Motor neuron (in vitro differentiated cells): ENCODE measurements around the gene HOXD10. TPM values are rescaled to one million over a fixed set of nuclear protein-coding genes. Genes with fewer than 3 reads are reported as not detected.

Experiments used
- ATAC-seq, 8 experiments: fragments of 200-7000 bp; cut with Tn5 transposase; replicated peaks in 6 of 8; 2 replicates each; pipeline ENCODE4 v1.8.0; 2021; ENCODE audit warnings: mild to moderate bottlenecking in 8 of 8, moderate library complexity in 8 of 8
- H3K27ac ChIP-seq, 2 donors: fragments of 250-450 bp; sonication (Bioruptor Pico); 2 replicates each; pipeline ENCODE4 v1.9.0; 2021; ENCODE audit warnings: antibody characterized with exemption in 2 of 2, mild to moderate bottlenecking in 2 of 2, moderate library complexity in 1 of 2
- H3K4me1 ChIP-seq, 2 donors: fragments of 250-450 bp; sonication (Bioruptor Pico); replicated peaks in 1 of 2; 2 replicates each; pipeline ENCODE4 v1.6.1; 2021; ENCODE audit warnings: antibody characterized with exemption in 2 of 2, mild to moderate bottlenecking in 2 of 2, moderate library complexity in 1 of 2
- H3K4me3 ChIP-seq, 5 donors: fragments of 250-450 bp; sonication (Bioruptor Pico); 2 replicates each; pipeline ENCODE4 v1.9.0; 2021; ENCODE audit warnings: antibody characterized with exemption in 5 of 5, mild to moderate bottlenecking in 5 of 5, moderate library complexity in 4 of 5
- WGBS, 10 experiments: fragments of 450-650 bp; shearing (Covaris generic); methylation state at CpG; one replicate each; pipeline ENCODE4 v1.0.0; 2022; 5-methylcytosine and 5-hydroxymethylcytosine counted together
- in situ Hi-C, 9 experiments: fragments of 400-800 bp; cut with MboI; loops; one replicate each; pipeline ENCODE4 v1.15.0; 2021; ENCODE audit warnings: low sequenced_read_pairs in 9 of 9, low pct_unique_long_range_greater_than_20kb in 2 of 9; ENCODE audit not compliant: unreplicated experiment in 9 of 9
- total RNA-seq, 8 experiments: library from RNA; unstranded; fragments of 300-600 nt; gene quantifications; 2 replicates each; pipeline versions ENCODE4 v1.2.3 to v1.2.4, GENCODE V29; 2022

The HOXD10 gene
- total RNA-seq, 8 experiments from 2014 or later: 0.11 to 22.3 (median 0.61) TPM; not detected in 2

DNA sequence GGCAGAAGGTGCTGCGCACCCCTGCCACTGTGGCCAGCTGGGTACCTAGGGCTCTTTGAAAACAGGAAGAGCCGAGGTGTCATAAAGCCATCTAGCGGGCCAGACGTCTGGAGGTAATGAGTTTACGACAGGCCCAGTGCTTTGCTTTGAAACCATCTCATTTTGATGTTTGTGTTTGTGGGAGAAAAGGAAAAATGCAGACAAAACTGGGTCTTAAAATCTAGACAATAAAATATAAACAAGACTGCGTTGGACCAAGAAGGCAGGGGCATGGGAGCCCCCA, 9.1 kb downstream of the HOXD10 start:
- no peak for ATAC-seq
- Histone ChIP-seq H3K27ac (no peak overlapping the region), H3K4me3 (no peak overlapping the region), H3K4me1 (peaks cover 16 to 21% of the 10 kb centered on the region in 2 donors)
- in situ Hi-C loops: loop anchor here (5.0 to 25.0 kb wide), 14 partner anchors 337 to 1637 kb away; no protein-coding TSS in a partner anchor
- 58 to 100% (median 75%) methylated on average over 1 to 5 of the region's 6 CpGs; no CpG with 5 or more reads in 2 of the 10 experiments for WGBS, 10 experiments

DNA sequence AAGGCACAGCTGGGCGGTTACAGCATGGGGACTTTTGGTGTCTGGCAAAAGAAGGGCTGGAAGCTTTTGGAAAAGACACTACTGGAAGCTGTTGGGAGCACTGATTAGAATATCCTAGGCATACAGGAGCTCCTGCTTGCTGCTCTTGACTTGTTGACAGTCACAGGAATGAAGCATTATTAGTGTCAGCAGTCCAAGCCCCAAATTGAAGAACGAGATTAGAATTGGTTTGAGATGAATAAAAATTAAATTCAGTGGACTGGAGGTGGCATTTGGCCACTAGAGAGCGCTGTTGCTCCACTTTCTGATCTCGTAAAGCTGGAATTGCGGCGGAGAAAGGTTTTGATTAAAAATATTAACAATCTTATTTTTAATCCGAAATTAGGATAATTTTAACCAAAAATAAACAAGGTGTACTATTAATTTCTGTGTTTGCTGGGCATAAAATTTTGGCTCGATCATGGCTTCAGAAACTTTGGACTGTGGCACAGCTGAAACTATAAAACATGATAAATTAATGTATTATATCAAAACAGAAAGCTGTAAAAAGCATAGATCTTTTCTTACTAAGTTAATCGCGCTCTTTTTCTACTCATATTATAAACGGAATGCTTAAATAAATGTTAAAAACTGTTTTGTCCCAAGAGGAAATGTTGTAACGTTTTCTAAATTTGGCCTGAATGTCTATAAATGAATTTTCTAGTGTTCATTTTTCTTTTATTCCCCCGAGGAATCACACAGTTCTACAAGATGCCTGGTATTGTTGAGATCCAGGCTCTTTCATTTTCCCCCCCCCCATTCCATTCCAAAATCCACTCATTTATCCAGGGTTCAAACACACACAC, 10.6 kb downstream of the HOXD10 start:
- H3K4me3 ChIP-seq: peak overlapping the region; percentile 55 to 99 (median 80)
- no peak for ATAC-seq
- H3K27ac ChIP-seq: no peak overlapping the region
- H3K4me1 ChIP-seq: peaks cover 16 to 21% of the 10 kb centered on the region in 2 donors
- 1 to 17% (median 9%) methylated on average over 10 to 13 of the region's 13 CpGs for WGBS, 10 experiments
- in situ Hi-C loops: loop anchor here (5.0 to 25.0 kb wide), 14 partner anchors 335 to 1635 kb away; no protein-coding TSS in a partner anchor

DNA sequence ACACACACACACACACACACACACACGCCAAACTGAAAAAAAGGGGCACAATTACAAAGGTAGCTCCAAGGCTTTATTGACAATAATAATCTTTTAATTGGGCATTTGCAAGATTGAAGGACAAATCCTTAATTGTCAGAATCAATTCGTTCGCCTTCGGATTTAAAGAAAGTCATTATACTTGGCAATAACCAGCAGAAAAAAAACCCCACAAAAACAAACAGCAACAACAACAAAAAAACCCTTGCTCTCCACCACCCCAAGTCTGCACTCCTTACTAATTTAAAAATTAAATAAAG, 11.1 kb downstream of the HOXD10 start:
- Histone ChIP-seq H3K4me1 (peaks cover 16 to 22% of the 10 kb centered on the region in 2 donors), H3K4me3 (peak overlapping the region; percentile 55 to 99 (median 80)), H3K27ac (peak overlapping the region; percentile 94 to 100)
- no peak for ATAC-seq
- WGBS, 10 experiments: 0 to 88% (median 39%) methylated on average over 1 to 4 of the region's 4 CpGs; no CpG with 5 or more reads in 3 of the 10 experiments
- in situ Hi-C loops: loop anchor here (5.0 to 25.0 kb wide), 14 partner anchors 335 to 1635 kb away; no protein-coding TSS in a partner anchor

DNA sequence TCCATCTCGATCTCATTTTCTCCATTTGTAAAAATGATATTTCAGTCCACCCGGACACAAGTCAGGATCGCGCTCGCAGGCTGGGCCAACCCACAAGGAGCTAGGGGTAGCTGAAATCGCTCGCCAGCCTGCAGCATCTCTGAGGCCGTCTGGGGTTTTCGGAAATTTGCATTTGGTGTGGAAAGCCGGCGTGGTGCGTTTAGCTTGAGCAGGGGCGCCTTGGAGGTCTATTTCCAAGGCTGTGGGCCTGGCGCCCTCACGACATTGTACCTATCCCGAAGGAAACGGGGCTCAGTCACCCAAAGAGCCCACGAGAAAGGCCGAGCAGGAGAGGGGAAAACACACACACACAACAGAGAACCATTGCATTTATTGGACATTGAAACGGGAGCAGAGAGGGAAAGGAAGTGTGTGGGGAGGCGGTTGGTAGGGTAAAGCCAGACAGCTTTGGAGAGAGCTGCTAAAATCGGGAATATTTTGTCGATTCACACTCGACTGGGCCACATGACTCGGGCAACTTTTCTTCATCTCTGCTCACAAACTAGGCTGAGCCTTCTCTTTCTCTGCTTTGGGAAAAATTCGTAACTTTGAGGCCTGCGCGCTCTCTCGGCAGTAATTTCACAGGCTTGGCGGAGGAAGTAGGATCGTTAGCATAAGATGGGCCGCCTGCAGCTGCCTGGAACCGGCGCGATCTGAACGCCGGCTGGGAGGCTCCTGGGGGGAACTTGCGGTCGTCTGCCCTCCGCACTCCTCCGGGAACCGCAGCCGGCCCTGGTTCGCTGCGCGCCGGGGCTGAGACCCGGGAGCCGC, 11.8 kb downstream of the HOXD10 start:
- peak overlapping the region; percentile 55 to 99 (median 80) for H3K4me3 ChIP-seq
- H3K27ac ChIP-seq: peak overlapping the region; percentile 94 to 100
- in situ Hi-C loops: loop anchor here (5.0 to 25.0 kb wide), 14 partner anchors 334 to 1634 kb away; no protein-coding TSS in a partner anchor
- WGBS, 10 experiments: 0 to 77% (median 9%) methylated on average over 1 to 19 of the region's 49 CpGs
- peak; percentile 2 to 38 (median 17) for ATAC-seq
- H3K4me1 ChIP-seq: peaks cover 19 to 28% of the 10 kb centered on the region in 2 donors

DNA sequence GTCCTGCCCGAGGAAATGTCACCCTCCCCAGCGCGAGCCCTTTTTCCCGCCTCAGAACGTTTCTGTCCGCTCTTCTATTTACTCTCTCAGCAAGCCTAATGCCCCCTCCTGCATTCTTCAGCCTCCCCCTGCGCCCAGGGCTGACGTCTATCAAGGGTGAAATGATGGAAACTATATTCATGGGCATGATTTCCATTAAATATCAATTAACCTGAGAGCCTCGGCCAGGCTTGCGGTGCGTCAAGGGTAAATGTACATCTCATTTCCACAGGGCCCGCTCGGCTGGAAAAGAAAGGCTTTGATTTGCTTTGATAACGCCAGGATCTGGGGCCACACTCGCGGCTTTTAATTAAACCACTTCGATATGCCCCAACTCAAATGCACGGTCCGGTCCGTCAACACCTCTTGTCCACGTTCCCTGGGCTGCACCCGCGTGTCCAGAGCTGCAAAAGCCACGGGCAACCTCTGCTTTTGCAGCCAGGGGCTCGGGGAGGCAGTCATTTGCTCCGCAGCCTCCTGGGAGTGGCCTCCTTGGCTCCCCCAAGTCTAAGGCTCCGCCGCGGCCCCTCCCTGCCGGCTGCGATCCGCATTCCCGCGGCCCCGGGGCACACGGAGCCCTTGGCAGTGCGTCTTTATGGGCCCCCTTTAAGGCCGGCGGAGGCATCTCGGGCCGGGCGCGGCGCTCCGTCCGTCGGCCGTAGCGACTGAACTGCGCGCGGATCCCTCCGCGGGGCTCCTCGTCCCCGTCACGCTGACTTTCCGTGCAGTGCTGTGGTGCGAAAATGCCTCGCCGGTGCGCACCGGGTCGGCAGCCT, 12.6 kb downstream of the HOXD10 start, which contains the start of gene HOXD8:
Gene HOXD8 (plus strand): TSS at position 724 of the 815 bp plus-strand sequence. CDS start 662 bp downstream, outside the sequence.
- Histone ChIP-seq H3K4me1 (peaks cover 26 to 29% of the 10 kb centered on the region in 2 donors), H3K4me3 (peak within 1 kb of the TSS; percentile 55 to 99 (median 80)), H3K27ac (peak within 1 kb of the TSS; percentile 94 to 100)
- WGBS, 10 experiments: 0 to 30% (median 1%) methylated on average over 2 to 25 of the region's 64 CpGs; no CpG with 5 or more reads in 3 of the 10 experiments
- peak; percentile 24 to 62 (median 54) for ATAC-seq
- in situ Hi-C loops: loop anchor here (5.0 to 25.0 kb wide), 14 partner anchors 333 to 1633 kb away; no protein-coding TSS in a partner anchor

DNA sequence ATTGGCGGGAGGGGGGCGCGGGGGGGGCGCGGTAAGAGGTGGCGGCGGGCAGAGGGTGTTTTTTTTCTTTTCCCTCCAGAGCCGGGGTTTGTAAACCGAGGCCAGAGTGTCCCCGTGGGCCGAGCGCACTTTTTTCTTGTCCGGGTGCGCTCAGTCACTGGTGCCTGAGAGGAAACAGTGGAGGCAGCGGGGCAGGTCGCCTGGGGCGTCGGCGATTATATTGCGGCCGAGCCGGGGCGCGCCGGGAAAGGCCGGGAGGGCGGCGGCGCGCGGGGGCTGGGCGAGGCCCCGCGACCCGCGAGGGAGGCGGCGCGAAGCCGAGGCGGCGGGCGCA, 13.2 kb downstream of the HOXD10 start:
- peak in 7 of 8 experiments; percentile 29 to 67 (median 42) for ATAC-seq
- WGBS, 10 experiments: 0% methylated on average over 4 of the region's 43 CpGs; no CpG with 5 or more reads in 9 of the 10 experiments
- Histone ChIP-seq H3K27ac (peak overlapping the region; percentile 94 to 100), H3K4me1 (peaks cover 30 to 35% of the 10 kb centered on the region in 2 donors), H3K4me3 (peak overlapping the region; percentile 55 to 99 (median 80))
- in situ Hi-C loops: loop anchor here (5.0 to 25.0 kb wide), 14 partner anchors 333 to 1633 kb away; no protein-coding TSS in a partner anchor

DNA sequence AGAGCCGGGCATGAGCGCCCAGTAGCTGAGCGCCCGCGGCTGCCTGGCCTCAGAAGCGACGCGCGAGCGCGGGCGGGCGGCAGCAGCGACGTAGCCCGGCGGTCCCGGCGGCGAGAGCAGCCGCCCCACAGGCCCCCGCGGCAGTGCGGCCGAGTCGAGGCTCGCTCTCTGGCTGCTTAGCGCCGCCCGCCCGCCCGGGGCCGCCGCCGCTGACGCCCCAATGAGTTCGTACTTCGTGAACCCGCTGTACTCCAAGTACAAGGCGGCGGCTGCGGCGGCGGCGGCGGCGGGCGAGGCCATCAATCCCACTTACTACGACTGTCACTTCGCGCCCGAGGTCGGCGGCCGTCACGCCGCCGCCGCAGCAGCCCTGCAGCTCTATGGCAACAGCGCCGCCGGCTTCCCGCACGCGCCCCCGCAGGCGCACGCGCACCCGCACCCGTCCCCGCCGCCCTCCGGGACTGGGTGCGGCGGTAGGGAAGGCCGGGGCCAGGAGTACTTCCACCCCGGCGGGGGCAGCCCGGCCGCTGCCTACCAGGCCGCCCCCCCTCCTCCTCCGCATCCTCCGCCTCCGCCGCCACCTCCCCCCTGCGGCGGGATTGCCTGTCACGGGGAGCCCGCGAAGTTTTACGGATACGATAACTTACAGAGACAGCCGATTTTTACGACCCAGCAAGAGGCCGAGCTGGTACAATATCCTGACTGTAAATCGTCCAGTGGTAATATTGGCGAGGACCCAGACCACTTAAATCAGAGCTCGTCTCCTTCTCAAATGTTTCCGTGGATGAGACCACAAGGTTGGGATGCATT, 13.8 kb downstream of the HOXD10 start:
- in situ Hi-C loops: loop anchor here (10.0 to 25.0 kb wide), 9 partner anchors 332 to 1632 kb away; no protein-coding TSS in a partner anchor

DNA sequence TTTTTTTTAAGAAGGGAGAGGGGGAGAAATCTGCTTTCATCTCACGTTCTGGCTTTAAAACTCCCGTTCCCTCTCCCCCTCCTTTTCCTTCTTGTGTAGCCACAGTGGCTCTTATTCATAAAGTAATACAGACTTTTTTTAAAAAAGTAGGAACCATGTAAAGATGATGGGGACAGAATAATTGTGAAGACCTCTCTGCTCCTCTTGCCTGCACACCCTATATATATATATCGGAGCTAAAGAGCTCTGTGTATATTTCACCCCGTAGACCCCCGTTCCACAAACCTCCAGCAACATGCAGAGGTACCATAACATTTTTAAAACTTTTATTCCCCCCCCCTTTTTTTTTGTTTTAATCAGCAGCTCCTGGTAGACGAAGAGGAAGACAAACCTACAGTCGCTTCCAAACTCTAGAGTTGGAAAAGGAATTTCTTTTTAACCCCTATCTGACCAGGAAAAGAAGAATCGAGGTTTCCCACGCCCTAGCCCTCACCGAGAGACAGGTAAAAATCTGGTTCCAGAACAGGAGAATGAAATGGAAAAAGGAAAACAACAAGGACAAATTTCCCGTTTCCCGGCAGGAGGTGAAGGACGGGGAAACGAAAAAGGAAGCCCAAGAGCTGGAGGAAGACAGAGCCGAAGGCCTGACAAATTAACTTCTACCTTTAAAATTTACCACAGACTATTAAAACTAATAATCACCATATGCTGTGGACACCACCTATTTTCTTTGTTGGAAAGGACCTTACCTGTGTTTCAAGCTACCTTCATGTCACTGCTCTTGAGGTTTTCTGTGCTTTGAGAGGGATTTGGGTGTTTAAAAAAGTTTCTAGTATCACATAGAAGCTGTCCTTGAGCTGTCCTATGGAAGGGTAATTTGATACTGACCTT, 14.6 kb downstream of the HOXD10 start:
- no peak for ATAC-seq
- Histone ChIP-seq H3K27ac (peak overlapping the region; percentile 94 to 100), H3K4me1 (peaks cover 39 to 44% of the 10 kb centered on the region in 2 donors), H3K4me3 (peak overlapping the region; percentile 55 to 99 (median 80))
- 2 to 59% (median 12%) methylated on average over 5 to 14 of the region's 15 CpGs; no CpG with 5 or more reads in 1 of the 10 experiments for WGBS, 10 experiments
- in situ Hi-C loops: loop anchor here (10.0 to 25.0 kb wide), 9 partner anchors 331 to 1631 kb away; no protein-coding TSS in a partner anchor

More for the DNA sequence above, 13.8 kb downstream of the HOXD10 start:
- ATAC-seq: peak; percentile 39 to 70 (median 64)
- WGBS, 10 experiments: 0 to 3% (median 0%) methylated on average over 1 to 5 of the region's 100 CpGs; no CpG with 5 or more reads in 6 of the 10 experiments
- Histone ChIP-seq H3K4me3 (peak overlapping the region; percentile 55 to 99 (median 80)), H3K4me1 (peaks cover 36 to 40% of the 10 kb centered on the region in 2 donors), H3K27ac (peak overlapping the region; percentile 94 to 100)

DNA sequence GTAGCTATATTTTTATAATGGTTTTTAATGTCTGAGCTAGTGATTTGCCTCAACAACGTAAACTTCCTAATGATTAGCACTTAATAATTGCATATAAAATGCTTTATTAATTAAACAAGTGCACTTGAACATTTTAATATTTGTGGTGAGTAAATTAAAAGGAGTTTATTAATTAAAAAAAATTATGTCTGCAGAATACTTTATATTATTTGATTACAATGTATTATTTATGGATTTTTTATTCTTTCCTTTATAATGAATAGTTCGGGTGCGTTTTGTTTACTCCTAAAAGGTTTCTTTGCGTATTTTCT, 15.2 kb downstream of the HOXD10 start:
- H3K4me3 ChIP-seq: peak overlapping the region; percentile 55 to 99 (median 80)
- ATAC-seq: no peak
- in situ Hi-C loops: loop anchor here (10.0 to 25.0 kb wide), 9 partner anchors 330 to 1630 kb away; no protein-coding TSS in a partner anchor
- WGBS, 10 experiments: 0 to 95% (median 23%) methylated on average over 1 to 4 of the region's 4 CpGs; no CpG with 5 or more reads in 1 of the 10 experiments
- peak overlapping the region; percentile 94 to 100 for H3K27ac ChIP-seq
- peaks cover 38 to 44% of the 10 kb centered on the region in 2 donors for H3K4me1 ChIP-seq

DNA sequence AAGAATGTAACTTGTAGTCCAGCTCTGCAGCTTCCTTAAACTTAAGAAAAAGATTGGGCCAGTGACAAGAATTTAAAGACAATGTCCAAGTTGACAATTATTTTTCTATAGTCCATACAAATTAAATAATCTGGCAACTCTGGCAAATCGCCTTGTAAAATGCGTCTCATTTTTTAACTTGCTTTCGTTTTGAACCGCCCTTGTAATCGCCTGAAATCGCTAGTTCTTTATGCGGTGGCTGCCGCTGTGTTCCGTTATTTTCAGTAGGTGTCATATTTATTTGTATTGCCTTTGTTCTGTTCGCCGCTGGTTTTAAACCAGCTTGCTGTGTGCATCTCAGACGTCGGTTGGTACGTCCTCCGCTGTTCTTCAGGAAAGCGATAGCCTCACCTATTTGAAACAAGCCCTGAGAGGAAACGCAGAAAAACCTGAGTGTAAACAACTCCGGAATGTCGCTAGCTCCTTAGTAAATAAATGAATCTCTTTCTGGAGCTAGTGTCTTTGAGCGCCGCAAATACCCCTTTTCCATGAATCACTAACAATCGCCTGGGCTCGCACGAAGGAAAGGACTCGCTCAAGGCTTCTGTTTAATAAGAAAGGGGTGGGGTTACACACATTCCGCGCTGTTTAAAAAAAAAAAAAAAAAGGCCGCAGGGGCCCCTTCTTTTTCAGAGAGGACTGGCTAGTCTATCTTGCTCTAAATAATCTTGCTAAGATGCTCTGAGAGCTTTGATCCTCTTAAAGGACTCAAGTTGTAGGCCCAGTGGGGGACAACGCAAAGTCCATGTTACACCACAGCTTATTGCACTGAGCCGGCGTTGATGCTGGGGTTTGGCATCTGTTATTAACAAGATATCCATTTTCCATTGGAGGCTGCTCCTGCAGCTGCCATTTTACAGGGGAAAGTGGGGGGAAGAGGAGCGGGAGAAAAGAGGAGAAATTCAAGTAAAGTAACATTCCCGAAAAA, 15.9 kb downstream of the HOXD10 start:
- no peak for ATAC-seq
- Histone ChIP-seq H3K4me1 (peaks cover 32 to 41% of the 10 kb centered on the region in 2 donors), H3K4me3 (peak overlapping the region; percentile 55 to 99 (median 80)), H3K27ac (peak overlapping the region; percentile 94 to 100)
- in situ Hi-C loops: loop anchor here (10.0 to 25.0 kb wide), 9 partner anchors 330 to 1630 kb away; no protein-coding TSS in a partner anchor
- WGBS, 10 experiments: 0 to 96% (median 8%) methylated on average over 6 to 27 of the region's 33 CpGs
